ENCODE results near the gene RAB7B.

- TF ChIP-seq POLR2AphosphoS5 (IDR thresholded peaks at IDR 0.05; ENCODE audit: low read depth, low read length) (no peak), FOXP2 (optimal IDR thresholded peaks at IDR 0.05; ENCODE audit: borderline replicate concordance, extremely low read depth, extremely low read length, insufficient read depth) (no peak), TAF1 (IDR thresholded peaks at IDR 0.05; ENCODE audit: borderline replicate concordance, insufficient read depth, low read length) (no peak), SIN3A (IDR thresholded peaks at IDR 0.05; ENCODE audit: borderline replicate concordance, insufficient read depth, low read length) (no peak)
- TF ChIP-seq, protein P1, sequence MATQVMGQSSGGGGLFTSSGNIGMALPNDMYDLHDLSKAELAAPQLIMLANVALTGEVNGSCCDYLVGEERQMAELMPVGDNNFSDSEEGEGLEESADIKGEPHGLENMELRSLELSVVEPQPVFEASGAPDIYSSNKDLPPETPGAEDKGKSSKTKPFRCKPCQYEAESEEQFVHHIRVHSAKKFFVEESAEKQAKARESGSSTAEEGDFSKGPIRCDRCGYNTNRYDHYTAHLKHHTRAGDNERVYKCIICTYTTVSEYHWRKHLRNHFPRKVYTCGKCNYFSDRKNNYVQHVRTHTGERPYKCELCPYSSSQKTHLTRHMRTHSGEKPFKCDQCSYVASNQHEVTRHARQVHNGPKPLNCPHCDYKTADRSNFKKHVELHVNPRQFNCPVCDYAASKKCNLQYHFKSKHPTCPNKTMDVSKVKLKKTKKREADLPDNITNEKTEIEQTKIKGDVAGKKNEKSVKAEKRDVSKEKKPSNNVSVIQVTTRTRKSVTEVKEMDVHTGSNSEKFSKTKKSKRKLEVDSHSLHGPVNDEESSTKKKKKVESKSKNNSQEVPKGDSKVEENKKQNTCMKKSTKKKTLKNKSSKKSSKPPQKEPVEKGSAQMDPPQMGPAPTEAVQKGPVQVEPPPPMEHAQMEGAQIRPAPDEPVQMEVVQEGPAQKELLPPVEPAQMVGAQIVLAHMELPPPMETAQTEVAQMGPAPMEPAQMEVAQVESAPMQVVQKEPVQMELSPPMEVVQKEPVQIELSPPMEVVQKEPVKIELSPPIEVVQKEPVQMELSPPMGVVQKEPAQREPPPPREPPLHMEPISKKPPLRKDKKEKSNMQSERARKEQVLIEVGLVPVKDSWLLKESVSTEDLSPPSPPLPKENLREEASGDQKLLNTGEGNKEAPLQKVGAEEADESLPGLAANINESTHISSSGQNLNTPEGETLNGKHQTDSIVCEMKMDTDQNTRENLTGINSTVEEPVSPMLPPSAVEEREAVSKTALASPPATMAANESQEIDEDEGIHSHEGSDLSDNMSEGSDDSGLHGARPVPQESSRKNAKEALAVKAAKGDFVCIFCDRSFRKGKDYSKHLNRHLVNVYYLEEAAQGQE (IDR thresholded peaks at IDR 0.05; ENCODE audit: insufficient read depth in 1 of 2, low read depth in 2 of 2, low read length in 2 of 2) = no peak
These were observed 52.2 kb downstream of the RAB7B start for GRCh38 chr1:205950826-205951549.
